H9 (cell line): Measurements from ENCODE around the gene TTC3. TPM values are rescaled to one million over a fixed set of nuclear protein-coding genes. Genes with fewer than 3 reads are reported as not detected.
"Not testable (repeated sequence)": the region's sequence is repeated elsewhere in the genome, so short reads cannot be mapped to it uniquely, and the experiment has no call there.

Experiments used
- DNase-seq: peaks from one replicate; pipeline ENCODE4 v3.0.0-alpha.2; 2017
- H2AFZ ChIP-seq: one replicate; pipeline ENCODE4 v1.6.1; 2013; ENCODE audit warnings: mild to moderate bottlenecking, low read length, control low read depth, moderate library complexity
- H2AK5ac ChIP-seq: 2 replicates; pipeline ENCODE4 v1.6.1; 2013; ENCODE audit warnings: low read length, control low read depth, mixed read lengths; ENCODE audit not compliant: insufficient read length
- H2BK120ac ChIP-seq: one replicate; pipeline ENCODE4 v1.6.1; 2013; ENCODE audit warnings: low read depth, mild to moderate bottlenecking, low read length, control low read depth, inconsistent platforms; ENCODE audit not compliant: poor library complexity, severe bottlenecking
- H2BK12ac ChIP-seq: 2 replicates; pipeline ENCODE4 v1.6.1; 2013; ENCODE audit warnings: low read length, control low read depth, mixed read lengths, low read depth; ENCODE audit not compliant: insufficient read length
- H2BK15ac ChIP-seq: 2 replicates; pipeline ENCODE4 v1.6.1; 2013; ENCODE audit warnings: low read depth, low read length, control low read depth
- H2BK20ac ChIP-seq: one replicate; pipeline ENCODE4 v1.6.1; 2013; ENCODE audit warnings: low read depth, mild to moderate bottlenecking, low read length, control low read depth, inconsistent platforms; ENCODE audit not compliant: poor library complexity, severe bottlenecking
- H2BK5ac ChIP-seq: 2 replicates; pipeline ENCODE4 v1.6.1; 2013; ENCODE audit warnings: low read length, control low read depth, mixed read lengths; ENCODE audit not compliant: insufficient read length
- H3K14ac ChIP-seq: 2 replicates; pipeline ENCODE4 v1.6.1; 2013; ENCODE audit warnings: low read length, control low read depth; ENCODE audit not compliant: insufficient read depth
- H3K18ac ChIP-seq: 2 replicates; pipeline ENCODE4 v1.6.1; 2013; ENCODE audit warnings: low read depth, mild to moderate bottlenecking, mixed read lengths, low read length, control low read depth; ENCODE audit not compliant: insufficient read length
- H3K23ac ChIP-seq: 2 replicates; pipeline ENCODE4 v1.6.1; 2013; ENCODE audit warnings: low read length, control low read depth, mixed read lengths, low read depth; ENCODE audit not compliant: insufficient read length
- H3K23me2 ChIP-seq: 2 replicates; pipeline ENCODE4 v1.6.1; 2013; ENCODE audit warnings: low read depth, mild to moderate bottlenecking, mixed read lengths, low read length, control low read depth; ENCODE audit not compliant: insufficient read length, poor library complexity, severe bottlenecking
- H3K27ac ChIP-seq: 2 replicates; pipeline ENCODE4 v1.5.1; 2013; ENCODE audit warnings: low read length, control low read depth, mixed read lengths, low read depth; ENCODE audit not compliant: insufficient read length
- H3K27me3 ChIP-seq: 2 replicates; pipeline ENCODE4 v1.6.1; 2013; ENCODE audit warnings: low read length, control low read depth, inconsistent platforms; ENCODE audit not compliant: insufficient read depth
- H3K4ac ChIP-seq: 2 replicates; pipeline ENCODE4 v1.6.1; 2013; ENCODE audit warnings: low read depth, mild to moderate bottlenecking, control low read depth, inconsistent platforms, low read length, moderate library complexity
- H3K4me1 ChIP-seq: 2 replicates; pipeline ENCODE4 v1.6.1; 2013; ENCODE audit warnings: low read length, control low read depth, inconsistent platforms; ENCODE audit not compliant: insufficient read depth
- H3K4me2 ChIP-seq: 2 replicates; pipeline ENCODE4 v1.6.1; 2013; ENCODE audit warnings: low read length, control low read depth, mixed read lengths; ENCODE audit not compliant: insufficient read length, insufficient read depth
- H3K56ac ChIP-seq: 2 replicates; pipeline ENCODE4 v1.6.1; 2013; ENCODE audit warnings: low read depth, mild to moderate bottlenecking, mixed read lengths, low read length, control low read depth; ENCODE audit not compliant: insufficient read length
- H3K79me1 ChIP-seq: 2 replicates; pipeline ENCODE4 v1.6.1; 2013; ENCODE audit warnings: low read depth, mild to moderate bottlenecking, moderate library complexity, low read length, control low read depth, inconsistent platforms; ENCODE audit not compliant: insufficient read depth, poor library complexity, severe bottlenecking
- H3K79me2 ChIP-seq: 2 replicates; pipeline ENCODE4 v1.6.1; 2013; ENCODE audit warnings: low read length, control low read depth, inconsistent platforms; ENCODE audit not compliant: insufficient read depth
- H3K9ac ChIP-seq: 2 replicates; pipeline ENCODE4 v1.6.1; 2013; ENCODE audit warnings: low read length, control low read depth, mixed read lengths; ENCODE audit not compliant: insufficient read length; ENCODE audit errors: extremely low read depth
- H3K9me3 ChIP-seq: one replicate; pipeline ENCODE4 v1.6.1; 2013; ENCODE audit warnings: low read depth, low read length, inconsistent platforms; ENCODE audit not compliant: control insufficient read depth
- H3T11ph ChIP-seq: one replicate; pipeline ENCODE4 v1.6.1; 2013; ENCODE audit warnings: mild to moderate bottlenecking, low read length, control low read depth, inconsistent platforms
- H4K20me1 ChIP-seq: one replicate; pipeline ENCODE4 v1.6.1; 2013; ENCODE audit not compliant: control insufficient read depth, insufficient read length, insufficient read depth
- H4K5ac ChIP-seq: 2 replicates; pipeline ENCODE4 v1.6.1; 2013; ENCODE audit warnings: low read depth, mild to moderate bottlenecking, mixed read lengths, low read length, control low read depth; ENCODE audit not compliant: insufficient read length
- H4K8ac ChIP-seq: replicated peaks from 2 replicates; pipeline ENCODE4 v1.6.1; 2013; ENCODE audit warnings: low read length, control low read depth, mixed read lengths, low read depth; ENCODE audit not compliant: insufficient read length
- H4K91ac ChIP-seq: 2 replicates; pipeline ENCODE4 v1.6.1; 2013; ENCODE audit warnings: low read depth, mild to moderate bottlenecking, moderate library complexity, mixed read lengths, low read length, control low read depth; ENCODE audit not compliant: insufficient read length
- H3K27ac Mint-ChIP-seq, 3 experiments: 2 replicates in 2 of 3; 3 replicates in 1 of 3; pipeline ENCODE4 v1.8.0; 2020 to 2021; ENCODE audit warnings: mixed read lengths in 3 of 3, mild to moderate bottlenecking in 1 of 3, moderate library complexity in 1 of 3
- H3K27me3 Mint-ChIP-seq: 2 replicates; pipeline ENCODE4 v1.8.0; 2021; ENCODE audit warnings: low read depth, mild to moderate bottlenecking, moderate library complexity, mixed read lengths
- H3K36me3 Mint-ChIP-seq, 3 experiments: 2 replicates in 2 of 3; 3 replicates in 1 of 3; pipeline ENCODE4 v1.8.0; 2020 to 2021; ENCODE audit warnings: low read depth in 3 of 3, mixed read lengths in 3 of 3; ENCODE audit not compliant: insufficient read depth in 1 of 3
- H3K4me1 Mint-ChIP-seq, 2 experiments: 2 replicates each; pipeline ENCODE4 v1.8.0; 2020; ENCODE audit warnings: mixed read lengths in 2 of 2
- H3K4me3 Mint-ChIP-seq, 2 experiments: 2 replicates in 1 of 2; 3 replicates in 1 of 2; pipeline ENCODE4 v1.8.0; 2020 to 2021; ENCODE audit warnings: mild to moderate bottlenecking in 2 of 2, mixed read lengths in 2 of 2, moderate library complexity in 1 of 2
- H3K9me3 Mint-ChIP-seq, 2 experiments: 2 replicates in 1 of 2; 3 replicates in 1 of 2; pipeline ENCODE4 v1.8.0; 2020; ENCODE audit warnings: mild to moderate bottlenecking in 2 of 2, mixed read lengths in 2 of 2, moderate library complexity in 1 of 2
- CTCF ChIP-seq: fragments of 200-600 bp; sonication (generic); conservative IDR thresholded peaks from 3 replicates; pipeline ENCODE4 v1.8.0; 2021; ENCODE audit warnings: antibody characterized with exemption, mild to moderate bottlenecking
- WGBS: extraction: QIAGEN DNeasy Blood & Tissue Kit; methylation state at CpG from one replicate; pipeline ENCODE4 v1.1.7; 2013; ENCODE audit warnings: missing lambda C conversion rate, low lambda C conversion rate, mixed read lengths; ENCODE audit not compliant: insufficient read length; ENCODE audit errors: extremely low coverage; 5-methylcytosine and 5-hydroxymethylcytosine counted together
- total RNA-seq: library from RNA; stranded (reverse); gene quantifications from 2 replicates; pipeline ENCODE4 v1.2.1, GENCODE V29; 2021

The TTC3 gene
- total RNA-seq, 1 experiment from 2014 or later: 46.5 TPM

GRCh38 chr21:37032877-37033471, 40.1 kb upstream of the TTC3 start:
- no peaks in the 10 kb centered on the region for H4K20me1 ChIP-seq
- TF ChIP-seq CTCF: no peak
- no peak overlapping the region for H3K23ac ChIP-seq
- no peak overlapping the region for H2AK5ac ChIP-seq
- no peak overlapping the region for H3K18ac ChIP-seq
- Mint-ChIP-seq H3K9me3 (no peaks in the 10 kb centered on the region), H3K27ac (no peak overlapping the region), H3K27me3 (peaks cover 69% of the 10 kb centered on the region), H3K4me1 (peaks cover 4 to 5% of the 10 kb centered on the region in 2 experiments), H3K36me3 (no peaks in the 10 kb centered on the region), H3K4me3 (no peak overlapping the region; a peak in 1 of 5 replicates)
- no peak overlapping the region for H3K9ac ChIP-seq
- H2BK5ac ChIP-seq: no peak overlapping the region
- H2AFZ ChIP-seq: no peak overlapping the region
- no peaks in the 10 kb centered on the region; the same call in 1 of the 2 replicates for H3K4me1 ChIP-seq
- no peak overlapping the region for H3T11ph ChIP-seq
- H3K4me2 ChIP-seq: no peak overlapping the region
- no peak overlapping the region for H2BK12ac ChIP-seq
- WGBS: no CpG with 5 or more reads among the region's 4 CpGs
- no peak overlapping the region for H4K91ac ChIP-seq
- no peak overlapping the region for H3K27ac ChIP-seq
- DNase-seq: no peak
- H4K8ac ChIP-seq: no peak overlapping the region
- H3K56ac ChIP-seq: no peak overlapping the region
- no peak overlapping the region for H3K14ac ChIP-seq
- no peaks in the 10 kb centered on the region for H3K9me3 ChIP-seq
- no peaks in the 10 kb centered on the region for H3K23me2 ChIP-seq
- no peak overlapping the region for H2BK120ac ChIP-seq
- H3K79me1 ChIP-seq: no peaks in the 10 kb centered on the region
- H3K27me3 ChIP-seq: no peaks in the 10 kb centered on the region; the same call in 1 of the 2 replicates
- no peaks in the 10 kb centered on the region for H3K79me2 ChIP-seq
- H2BK15ac ChIP-seq: no peak overlapping the region
- H4K5ac ChIP-seq: no peak overlapping the region
- H2BK20ac ChIP-seq: no peak overlapping the region
- no peak overlapping the region for H3K4ac ChIP-seq

GRCh38 chr21:37034394-37034793, 38.7 kb upstream of the TTC3 start:
- H3K18ac ChIP-seq, H3K79me2 ChIP-seq, H3K14ac ChIP-seq, H3K4me2 ChIP-seq, H3K56ac ChIP-seq, H3K27ac ChIP-seq, H3K9me3 ChIP-seq, H2AK5ac ChIP-seq, H3K9ac ChIP-seq, H4K91ac ChIP-seq, H4K8ac ChIP-seq, H2BK5ac ChIP-seq, H4K5ac ChIP-seq, H2BK12ac ChIP-seq, H3K9me3 Mint-ChIP-seq, H2BK15ac ChIP-seq, DNase-seq, H3K36me3 Mint-ChIP-seq, H3K23me2 ChIP-seq, H3T11ph ChIP-seq, H3K4me1 ChIP-seq, H3K27ac Mint-ChIP-seq, H3K23ac ChIP-seq, H2BK120ac ChIP-seq, H3K4me1 Mint-ChIP-seq, H2BK20ac ChIP-seq, H3K79me1 ChIP-seq, H3K4me3 Mint-ChIP-seq, H3K4ac ChIP-seq, H2AFZ ChIP-seq, H4K20me1 ChIP-seq: not testable (repeated sequence)
- H3K27me3 Mint-ChIP-seq: peaks cover 79% of the 10 kb centered on the region
- no CpG with 5 or more reads among the region's 4 CpGs for WGBS
- H3K27me3 ChIP-seq: peaks cover 11% of the 10 kb centered on the region; the same call in 1 of the 2 replicates
